Fibroblast of the aortic adventitia (primary cell): ENCODE data around the gene UQCRC1. TPM values are rescaled to one million over a fixed set of nuclear protein-coding genes. Genes with fewer than 3 reads are reported as not detected.

Source experiments
- DNase-seq: peaks from one replicate; pipeline ENCODE4 v3.0.0-alpha.2; 2010; ENCODE audit warnings: low read depth
- H3K4me3 ChIP-seq: 2 replicates; pipeline ENCODE4 v1.5.1; 2011; ENCODE audit warnings: low read depth, mild to moderate bottlenecking, control low read depth, low read length, moderate library complexity
- CTCF ChIP-seq: IDR thresholded peaks from 2 replicates; pipeline ENCODE4 v1.5.1; 2011; ENCODE audit warnings: mild to moderate bottlenecking, low read length, control low read depth, inconsistent platforms; ENCODE audit not compliant: insufficient read depth
- total RNA-seq: library from RNA; depleted of rRNA; stranded (reverse); fragments of >200 nt; gene quantifications from 2 replicates; pipeline ENCODE4 v1.2.3, GENCODE V29; 2012; ENCODE audit warnings: low replicate concordance

Gene UQCRC1
- total RNA-seq, 1 donor, result 196 TPM

DNA sequence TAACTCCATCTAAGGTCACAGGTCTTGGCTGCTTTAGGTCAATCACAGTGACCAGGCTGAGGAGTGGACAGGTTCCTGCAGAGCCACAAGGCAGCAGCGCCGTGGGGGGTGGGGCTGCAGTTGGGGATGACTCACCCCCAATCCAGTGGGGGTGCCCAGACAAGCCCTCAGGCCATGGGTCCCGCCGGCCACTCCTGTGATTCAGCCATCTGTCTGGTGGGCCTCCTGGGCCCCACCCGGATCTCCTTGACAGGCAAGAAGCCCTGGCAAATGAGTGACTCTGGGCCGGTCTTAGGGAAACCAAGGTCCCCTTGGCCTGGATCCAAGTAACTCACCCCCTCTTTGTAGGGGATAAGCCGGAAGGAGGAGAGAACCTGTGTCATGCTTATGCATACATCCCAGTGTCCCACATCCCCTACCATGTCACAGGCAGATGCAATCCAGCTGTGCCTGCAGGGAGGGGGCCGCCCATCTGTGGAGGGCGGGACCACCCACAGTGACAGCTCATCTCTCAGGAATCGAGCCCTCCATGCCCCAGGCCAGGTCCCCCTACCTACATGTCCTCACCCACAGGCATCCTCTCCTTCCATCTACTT, 13.8 kb downstream of the UQCRC1 start:
- peak; percentile 75 for DNase-seq
- no peak for TF ChIP-seq CTCF
- H3K4me3 ChIP-seq, result peak overlapping the region; percentile 6

- no peak for DNase-seq
- TF ChIP-seq CTCF, result no peak
- peak within 1 kb of the TSS; percentile 61 for H3K4me3 ChIP-seq
These were observed 14.3 kb downstream of the UQCRC1 start, which contains the start of gene COL7A1 for GRCh38 chr3:48595075-48595525. Gene COL7A1, minus strand, starts transcription at chr3:48595329. Its CDS starts 170 bp downstream, at chr3:48595159.

DNA sequence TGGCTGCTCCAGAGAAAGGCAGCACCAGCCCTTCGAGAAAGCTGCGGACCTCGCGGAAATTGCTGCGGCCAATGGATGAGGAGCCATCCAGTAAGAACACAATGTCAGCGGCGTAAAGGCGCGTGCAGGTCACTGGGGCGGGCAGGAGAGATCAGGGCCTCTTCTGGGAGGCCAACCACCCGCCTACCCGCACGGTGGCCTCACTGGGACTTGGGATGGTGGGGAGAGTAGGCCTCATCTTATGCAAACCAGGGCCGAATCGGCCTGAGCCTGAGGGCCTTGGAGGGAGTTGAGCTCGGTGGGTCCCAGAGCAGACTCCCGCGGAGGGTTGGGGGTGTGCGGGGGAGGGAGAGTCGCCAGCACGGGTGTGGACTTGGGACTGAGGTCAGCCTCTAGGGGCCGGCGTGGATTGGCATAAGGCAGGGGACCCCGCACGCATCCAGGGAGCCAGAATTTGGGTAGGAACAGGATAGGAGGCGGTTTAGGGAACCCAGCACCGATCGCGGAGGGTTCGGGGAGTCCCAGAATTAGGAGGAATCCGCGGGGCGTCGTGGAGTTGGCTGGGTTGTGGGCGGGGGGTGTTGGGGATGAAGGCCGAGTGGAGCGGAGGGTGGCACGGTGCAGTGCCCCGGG, 14.9 kb downstream of the UQCRC1 start:
- peak overlapping the region; percentile 61 for H3K4me3 ChIP-seq
- no peak for TF ChIP-seq CTCF
- no peak for DNase-seq

GRCh38 chr3:48593337-48593736, 16.1 kb downstream of the UQCRC1 start:
- no peak for TF ChIP-seq CTCF
- H3K4me3 ChIP-seq, result no peak overlapping the region
- no peak for DNase-seq

GRCh38 chr3:48592519-48593087, 16.8 kb downstream of the UQCRC1 start:
- TF ChIP-seq CTCF, result no peak
- no peak overlapping the region for H3K4me3 ChIP-seq
- no peak for DNase-seq

GRCh38 chr3:48591886-48592518, 17.4 kb downstream of the UQCRC1 start:
- DNase-seq, result no peak
- H3K4me3 ChIP-seq, result no peak overlapping the region
- no peak for TF ChIP-seq CTCF
